Prostate gland (tissue), 2 donors: Measurements from ENCODE around the gene LHFPL3. TPM values are rescaled to one million over a fixed set of nuclear protein-coding genes. Genes with fewer than 3 reads are reported as not detected.

Experiments
- DNase-seq: peaks from one replicate; pipeline ENCODE4 v3.0.0-alpha.2; 2019; ENCODE audit warnings: low spot score
- H3K27ac ChIP-seq, 2 donors: fragments of 200-600 bp; sonication (generic); 2 replicates each; pipeline ENCODE4 v1.5.1; 2017 to 2019
- H3K27me3 ChIP-seq: fragments of 200-600 bp; sonication (generic); replicated peaks from 2 replicates; pipeline ENCODE4 v1.5.1; 2019; ENCODE audit not compliant: insufficient read depth
- H3K36me3 ChIP-seq, 2 donors: fragments of 200-600 bp; sonication (generic); 1 replicate in 1 of 2; 2 replicates in 1 of 2; pipeline versions ENCODE4 v1.5.1 to v1.8.1; 2017 to 2019
- H3K4me1 ChIP-seq: fragments of 200-600 bp; sonication (generic); replicated peaks from 2 replicates; pipeline ENCODE4 v1.5.1; 2019
- H3K4me3 ChIP-seq, 2 donors: fragments of 200-600 bp; sonication (generic); 2 replicates each; pipeline ENCODE4 v1.5.1; 2017 to 2019
- H3K9me3 ChIP-seq: fragments of 200-600 bp; sonication (generic); 2 replicates; pipeline ENCODE4 v1.5.1; 2017
- POLR2A ChIP-seq: fragments of 450-650 bp; IDR thresholded peaks from one replicate; pipeline ENCODE4 v1.6.1; 2016; ENCODE audit warnings: antibody characterized with exemption, mild to moderate bottlenecking
- POLR2AphosphoS5 ChIP-seq: sonication (generic); formaldehyde crosslinking; IDR thresholded peaks from one replicate; pipeline ENCODE4 v1.6.1; 2017; ENCODE audit warnings: antibody characterized with exemption
- WGBS: methylation state at CpG from one replicate; pipeline ENCODE4 v1.1.5; 2018; 5-methylcytosine and 5-hydroxymethylcytosine counted together
- intact Hi-C: fragments of 100-400 bp; cut with DNase I; formaldehyde crosslinking; loops from one replicate; pipeline ENCODE4 v1.14.2; 2022
- total RNA-seq, 2 donors: library from RNA; depleted of rRNA; stranded (reverse); fragments of >200 nt; gene quantifications; one replicate each; pipeline ENCODE4 v1.1.0, GENCODE V29; 2016
- TF ChIP-seq, protein P1 (sequence below), 4 experiments: fragments of 200-600 bp in 2 of 4; fragments of 450-650 bp in 2 of 4; sonication (generic) in 2 of 4; IDR thresholded peaks; 1 replicate in 3 of 4; 2 replicates in 1 of 4; pipeline ENCODE4 v1.5.1; 2016 to 2019; ENCODE audit warnings: antibody characterized with exemption in 4 of 4, mild to moderate bottlenecking in 2 of 4, moderate library complexity in 2 of 4

LHFPL3 gene
- total RNA-seq, 2 donors from 2014 or later: 0.14 TPM; not detected in 1

DNA sequence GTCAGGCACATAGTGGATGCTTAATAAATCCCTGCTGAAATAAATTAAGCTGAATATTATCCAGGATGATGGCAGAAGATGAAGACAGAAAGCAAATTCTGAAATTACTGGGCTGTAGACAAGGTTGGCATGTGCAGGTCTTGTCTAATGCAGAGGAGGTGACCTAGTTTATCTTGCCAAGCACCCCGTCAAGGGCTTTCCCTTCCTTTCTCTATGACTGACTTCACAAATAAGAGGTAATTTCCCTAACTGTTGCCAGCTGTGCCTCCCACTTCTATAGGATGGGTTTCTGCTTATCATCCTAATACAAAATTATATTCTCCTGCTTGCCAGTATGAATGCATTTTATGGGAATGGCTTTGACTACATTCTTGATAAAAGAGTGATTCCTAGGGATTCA is 38.0 kb downstream of the LHFPL3 start:
- intact Hi-C loops: no loop called here
- no peaks in the 10 kb centered on the region for H3K4me1 ChIP-seq
- H3K4me3 ChIP-seq: no peak overlapping the region
- DNase-seq: no peak
- no peaks in the 10 kb centered on the region for H3K27me3 ChIP-seq
- no peaks in the 10 kb centered on the region for H3K36me3 ChIP-seq
- 67% methylated on average over 1 of the region's 1 CpG for WGBS
- no peak overlapping the region for H3K27ac ChIP-seq
- TF ChIP-seq POLR2A: no peak
- TF ChIP-seq, protein P1, sequence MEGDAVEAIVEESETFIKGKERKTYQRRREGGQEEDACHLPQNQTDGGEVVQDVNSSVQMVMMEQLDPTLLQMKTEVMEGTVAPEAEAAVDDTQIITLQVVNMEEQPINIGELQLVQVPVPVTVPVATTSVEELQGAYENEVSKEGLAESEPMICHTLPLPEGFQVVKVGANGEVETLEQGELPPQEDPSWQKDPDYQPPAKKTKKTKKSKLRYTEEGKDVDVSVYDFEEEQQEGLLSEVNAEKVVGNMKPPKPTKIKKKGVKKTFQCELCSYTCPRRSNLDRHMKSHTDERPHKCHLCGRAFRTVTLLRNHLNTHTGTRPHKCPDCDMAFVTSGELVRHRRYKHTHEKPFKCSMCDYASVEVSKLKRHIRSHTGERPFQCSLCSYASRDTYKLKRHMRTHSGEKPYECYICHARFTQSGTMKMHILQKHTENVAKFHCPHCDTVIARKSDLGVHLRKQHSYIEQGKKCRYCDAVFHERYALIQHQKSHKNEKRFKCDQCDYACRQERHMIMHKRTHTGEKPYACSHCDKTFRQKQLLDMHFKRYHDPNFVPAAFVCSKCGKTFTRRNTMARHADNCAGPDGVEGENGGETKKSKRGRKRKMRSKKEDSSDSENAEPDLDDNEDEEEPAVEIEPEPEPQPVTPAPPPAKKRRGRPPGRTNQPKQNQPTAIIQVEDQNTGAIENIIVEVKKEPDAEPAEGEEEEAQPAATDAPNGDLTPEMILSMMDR (IDR thresholded peaks at IDR 0.05): no peak
- no peak for TF ChIP-seq POLR2AphosphoS5
- H3K9me3 ChIP-seq: no peaks in the 10 kb centered on the region

DNA sequence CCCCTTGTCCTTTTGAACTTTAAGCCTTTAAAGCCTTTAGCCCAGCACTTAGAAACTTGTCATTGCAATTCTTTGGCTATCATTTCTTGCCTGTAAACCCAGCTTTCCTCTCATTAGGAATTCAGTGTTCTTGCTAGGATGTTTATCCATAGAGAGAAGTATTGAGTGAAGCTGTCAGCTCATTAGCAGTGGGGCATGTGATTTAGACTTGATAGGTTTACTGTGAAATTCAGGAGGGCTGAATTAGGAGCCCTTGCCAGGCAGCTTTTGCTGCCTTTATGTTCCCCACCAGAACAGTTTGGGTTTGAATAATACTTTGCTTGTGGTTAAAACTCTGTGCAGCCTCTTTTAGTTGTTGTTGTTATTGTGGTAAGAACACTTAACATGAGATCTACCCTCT is 39.5 kb downstream of the LHFPL3 start:
- Histone ChIP-seq H3K36me3 (no peaks in the 10 kb centered on the region), H3K4me1 (no peaks in the 10 kb centered on the region), H3K27ac (no peak overlapping the region), H3K27me3 (no peaks in the 10 kb centered on the region), H3K4me3 (no peak overlapping the region), H3K9me3 (no peaks in the 10 kb centered on the region)
- intact Hi-C loops: no loop called here
- TF ChIP-seq POLR2A (no peak), POLR2AphosphoS5 (no peak)
- TF ChIP-seq, protein P1 (IDR thresholded peaks at IDR 0.05): no peak
- no peak for DNase-seq

DNA sequence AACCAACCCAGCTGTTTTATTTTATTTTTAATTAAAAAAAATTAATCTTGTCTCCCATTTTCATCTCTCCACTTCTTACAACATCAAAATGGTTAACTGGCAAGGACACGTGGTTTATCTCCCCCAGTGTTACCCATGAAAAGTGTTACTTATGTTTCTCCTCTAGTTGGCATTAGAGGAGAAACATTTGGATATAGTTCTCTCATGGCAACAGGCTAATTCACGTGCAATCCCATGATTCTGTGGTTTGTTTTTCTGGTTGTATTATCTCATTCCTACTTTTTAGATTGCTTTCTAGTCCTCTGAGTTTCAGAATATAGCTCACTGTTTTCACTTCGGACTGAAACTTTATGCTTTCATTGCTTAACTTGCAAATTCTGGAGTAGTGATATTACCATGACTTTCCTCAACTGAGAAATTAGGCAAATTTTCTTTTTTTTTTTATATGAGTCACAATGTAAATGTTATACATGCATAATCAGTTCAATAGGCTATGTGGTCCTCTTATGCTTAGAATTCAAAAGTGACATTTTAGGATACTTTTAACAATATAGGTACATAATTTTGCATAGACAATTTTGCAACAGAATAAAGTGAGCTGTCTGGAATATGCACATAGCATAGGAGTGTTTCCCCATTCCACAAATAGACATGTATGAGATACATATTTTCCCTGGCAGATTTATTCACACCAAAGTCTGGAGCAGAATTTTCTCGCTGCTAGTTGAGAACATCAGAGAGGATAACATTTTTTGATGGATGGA is 43.0 kb downstream of the LHFPL3 start:
- Histone ChIP-seq H3K4me3 (no peak overlapping the region), H3K9me3 (no peaks in the 10 kb centered on the region), H3K27ac (no peak overlapping the region), H3K36me3 (no peaks in the 10 kb centered on the region), H3K27me3 (no peaks in the 10 kb centered on the region), H3K4me1 (no peaks in the 10 kb centered on the region)
- 62% methylated on average over 4 of the region's 4 CpGs for WGBS
- intact Hi-C loops: no loop called here
- no peak for DNase-seq
- TF ChIP-seq, protein P1 (IDR thresholded peaks at IDR 0.05): no peak
- TF ChIP-seq POLR2AphosphoS5 (no peak), POLR2A (no peak)

DNA sequence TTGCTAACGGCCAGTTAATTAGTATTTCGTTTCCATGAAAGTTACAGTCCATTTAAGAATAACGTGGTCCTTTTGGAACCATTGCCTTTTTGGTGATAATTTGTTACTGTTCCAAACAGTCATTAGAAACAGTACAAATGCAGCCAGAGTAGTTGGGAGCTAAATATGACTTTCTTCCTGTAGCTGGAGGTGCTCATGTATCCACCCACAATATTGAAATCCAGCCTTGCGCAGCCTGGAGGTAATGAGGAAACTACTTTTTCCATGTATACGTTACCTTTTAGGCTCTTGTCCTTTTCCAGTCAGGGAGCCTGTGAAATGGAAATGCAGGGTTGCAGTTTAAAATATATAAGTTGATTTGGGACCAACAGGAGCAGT is 43.6 kb downstream of the LHFPL3 start:
- H3K27ac ChIP-seq: no peak overlapping the region
- DNase-seq: no peak
- H3K36me3 ChIP-seq: no peaks in the 10 kb centered on the region
- TF ChIP-seq POLR2A (no peak), POLR2AphosphoS5 (no peak)
- TF ChIP-seq, protein P1 (IDR thresholded peaks at IDR 0.05): no peak
- H3K27me3 ChIP-seq: no peaks in the 10 kb centered on the region
- intact Hi-C loops: no loop called here
- no peaks in the 10 kb centered on the region for H3K9me3 ChIP-seq
- H3K4me3 ChIP-seq: no peak overlapping the region
- no peaks in the 10 kb centered on the region for H3K4me1 ChIP-seq
- 70% methylated on average over 5 of the region's 5 CpGs for WGBS

DNA sequence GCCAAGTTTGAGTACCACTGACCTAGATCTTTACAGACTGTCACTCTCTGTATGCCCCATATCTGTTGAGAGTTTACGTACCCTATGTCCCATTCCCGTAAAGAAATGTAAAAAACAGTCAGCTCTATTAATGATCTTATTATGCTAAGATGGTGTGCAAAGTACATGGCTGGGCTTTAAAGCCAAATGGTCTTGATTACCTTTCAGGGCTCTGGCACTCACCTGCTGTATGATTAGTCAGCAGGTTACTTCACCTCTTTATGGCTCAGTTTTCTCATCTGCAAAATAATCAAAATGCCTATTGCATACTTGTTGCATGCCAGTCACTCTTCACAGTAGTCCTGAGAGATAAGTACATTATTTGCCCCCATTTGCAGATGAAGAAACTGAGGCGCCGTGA is 54.2 kb downstream of the LHFPL3 start:
- H3K27me3 ChIP-seq: no peaks in the 10 kb centered on the region
- H3K4me3 ChIP-seq: no peak overlapping the region
- intact Hi-C loops: no loop called here
- DNase-seq: no peak
- no peak overlapping the region for H3K27ac ChIP-seq
- no peaks in the 10 kb centered on the region for H3K36me3 ChIP-seq
- no peaks in the 10 kb centered on the region for H3K9me3 ChIP-seq
- TF ChIP-seq, protein P1 (IDR thresholded peaks at IDR 0.05): no peak
- TF ChIP-seq POLR2AphosphoS5: no peak
- TF ChIP-seq POLR2A: no peak
- WGBS: 91% methylated on average over 4 of the region's 4 CpGs
- H3K4me1 ChIP-seq: no peaks in the 10 kb centered on the region
